Uterus (tissue), 4 donors: ENCODE results near the gene C1QL1. TPM values are rescaled to one million over a fixed set of nuclear protein-coding genes. Genes with fewer than 3 reads are reported as not detected.

ENCODE experiments used
- DNase-seq, 2 donors: peaks; one replicate each; pipeline ENCODE4 v3.0.0-alpha.2; 2019 to 2020
- H3K27ac ChIP-seq, 2 donors: fragments of 200-600 bp; sonication (generic); 1 replicate in 1 of 2; 2 replicates in 1 of 2; pipeline ENCODE4 v1.5.1; 2016 to 2018
- H3K27me3 ChIP-seq, 2 donors: fragments of 200-600 bp; sonication (generic); one replicate each; pipeline ENCODE4 v1.5.1; 2018 to 2019; ENCODE audit warnings: control low read depth in 1 of 2
- H3K36me3 ChIP-seq, 2 donors: fragments of 200-600 bp; sonication (generic); one replicate each; pipeline ENCODE4 v1.5.1; 2019; ENCODE audit warnings: control low read depth in 1 of 2
- H3K4me1 ChIP-seq, 2 donors: fragments of 200-600 bp; sonication (generic); one replicate each; pipeline ENCODE4 v1.5.1; 2018 to 2019; ENCODE audit warnings: control low read depth in 1 of 2
- H3K4me3 ChIP-seq, 2 donors: fragments of 200-600 bp; sonication (generic); 1 replicate in 1 of 2; 2 replicates in 1 of 2; pipeline ENCODE4 v1.5.1; 2018 to 2019; ENCODE audit warnings: mild to moderate bottlenecking in 1 of 2
- H3K9me3 ChIP-seq, 2 donors: fragments of 200-600 bp; sonication (generic); one replicate each; pipeline ENCODE4 v1.5.1; 2019; ENCODE audit warnings: control low read depth in 1 of 2
- POLR2A ChIP-seq, 2 donors: fragments of 450-650 bp; IDR thresholded peaks; one replicate each; pipeline ENCODE4 v1.6.1; 2016; ENCODE audit warnings: antibody characterized with exemption in 2 of 2, mild to moderate bottlenecking in 1 of 2, moderate library complexity in 1 of 2
- intact Hi-C: fragments of 100-400 bp; cut with DNase I; formaldehyde crosslinking; loops from one replicate; pipeline ENCODE4 v1.15.1; 2023; ENCODE audit warnings: low total_unique reads
- total RNA-seq, 4 donors: library from RNA; depleted of rRNA in 3 of 4; stranded (reverse); fragments of >200 nt in 3 of 4; gene quantifications; one replicate each; pipeline versions ENCODE4 v1.1.0 to v1.2.4, GENCODE V29; 2014 to 2023
- TF ChIP-seq, protein P1 (sequence below), 4 experiments: fragments of 200-600 bp in 2 of 4; fragments of 450-650 bp in 2 of 4; sonication (generic) in 2 of 4; IDR thresholded peaks; one replicate each; pipeline ENCODE4 v1.5.1; 2016 to 2019; ENCODE audit warnings: antibody characterized with exemption in 4 of 4, mild to moderate bottlenecking in 2 of 4, moderate library complexity in 1 of 4
- donor health status: DM: yes; HTN: yes; CAD: no.

Gene C1QL1
- total RNA-seq, 4 donors from 2014 or later, result 0.51 to 20.3 (median 3.3) TPM; not detected in 1

DNA sequence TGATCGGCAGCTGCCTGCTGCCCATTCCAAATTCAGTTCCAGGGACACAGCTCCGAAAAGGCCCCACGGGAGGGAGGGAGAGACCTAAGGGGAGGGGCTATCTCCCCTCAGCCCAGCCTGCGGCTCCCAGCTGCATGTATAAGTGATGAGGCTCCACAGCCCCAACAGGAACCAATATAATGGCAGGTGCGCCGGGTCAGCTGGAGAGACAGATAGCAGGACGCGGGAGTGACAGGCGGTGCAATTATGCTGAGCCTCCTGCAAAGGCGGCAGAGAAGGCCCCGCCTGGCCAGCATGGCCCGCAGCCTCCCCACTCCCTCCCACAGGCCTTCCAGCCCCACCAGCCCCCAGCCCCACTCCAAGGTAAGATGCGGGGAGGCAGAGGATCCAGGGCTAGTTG is 8.1 kb upstream of the C1QL1 start:
- H3K27ac ChIP-seq, result no peak overlapping the region
- intact Hi-C loops, result no loop called here
- no peak for DNase-seq
- no peak for TF ChIP-seq POLR2A (IDR thresholded peaks at IDR 0.05)
- TF ChIP-seq, protein P1, sequence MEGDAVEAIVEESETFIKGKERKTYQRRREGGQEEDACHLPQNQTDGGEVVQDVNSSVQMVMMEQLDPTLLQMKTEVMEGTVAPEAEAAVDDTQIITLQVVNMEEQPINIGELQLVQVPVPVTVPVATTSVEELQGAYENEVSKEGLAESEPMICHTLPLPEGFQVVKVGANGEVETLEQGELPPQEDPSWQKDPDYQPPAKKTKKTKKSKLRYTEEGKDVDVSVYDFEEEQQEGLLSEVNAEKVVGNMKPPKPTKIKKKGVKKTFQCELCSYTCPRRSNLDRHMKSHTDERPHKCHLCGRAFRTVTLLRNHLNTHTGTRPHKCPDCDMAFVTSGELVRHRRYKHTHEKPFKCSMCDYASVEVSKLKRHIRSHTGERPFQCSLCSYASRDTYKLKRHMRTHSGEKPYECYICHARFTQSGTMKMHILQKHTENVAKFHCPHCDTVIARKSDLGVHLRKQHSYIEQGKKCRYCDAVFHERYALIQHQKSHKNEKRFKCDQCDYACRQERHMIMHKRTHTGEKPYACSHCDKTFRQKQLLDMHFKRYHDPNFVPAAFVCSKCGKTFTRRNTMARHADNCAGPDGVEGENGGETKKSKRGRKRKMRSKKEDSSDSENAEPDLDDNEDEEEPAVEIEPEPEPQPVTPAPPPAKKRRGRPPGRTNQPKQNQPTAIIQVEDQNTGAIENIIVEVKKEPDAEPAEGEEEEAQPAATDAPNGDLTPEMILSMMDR (IDR thresholded peaks at IDR 0.05), result no peak
- H3K27me3 ChIP-seq, result no peaks in the 10 kb centered on the region
- peaks cover 0 to 9% of the 10 kb centered on the region in 2 donors for H3K4me1 ChIP-seq
- no peak overlapping the region for H3K4me3 ChIP-seq
- H3K9me3 ChIP-seq, result no peaks in the 10 kb centered on the region
- no peaks in the 10 kb centered on the region for H3K36me3 ChIP-seq

DNA sequence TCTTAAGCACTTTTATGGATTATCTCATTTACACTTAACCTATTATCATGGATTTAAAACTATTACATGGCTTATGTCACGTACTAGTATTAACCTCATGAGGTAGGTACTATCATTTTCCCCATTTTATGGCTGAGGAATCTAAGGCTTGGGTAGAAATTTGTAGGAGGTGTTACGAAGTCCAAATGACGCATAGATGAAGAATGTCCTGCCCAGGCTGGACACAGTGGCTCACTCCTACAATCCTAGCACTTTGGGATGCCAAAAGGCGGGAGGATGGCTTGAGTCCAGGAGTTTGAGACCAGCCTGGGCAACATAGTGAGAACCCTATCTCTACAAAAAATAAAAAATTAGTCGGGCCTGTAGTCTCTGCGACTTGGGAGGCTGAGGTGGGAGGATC is 4.8 kb upstream of the C1QL1 start:
- DNase-seq, result no peak
- intact Hi-C loops, result no loop called here
- Histone ChIP-seq H3K27ac (no peak overlapping the region), H3K4me3 (no peak overlapping the region), H3K36me3 (no peaks in the 10 kb centered on the region), H3K4me1 (peaks cover 0 to 14% of the 10 kb centered on the region in 2 donors), H3K27me3 (no peaks in the 10 kb centered on the region), H3K9me3 (no peaks in the 10 kb centered on the region)
- TF ChIP-seq POLR2A (IDR thresholded peaks at IDR 0.05), result no peak
- TF ChIP-seq, protein P1 (IDR thresholded peaks at IDR 0.05), result no peak

DNA sequence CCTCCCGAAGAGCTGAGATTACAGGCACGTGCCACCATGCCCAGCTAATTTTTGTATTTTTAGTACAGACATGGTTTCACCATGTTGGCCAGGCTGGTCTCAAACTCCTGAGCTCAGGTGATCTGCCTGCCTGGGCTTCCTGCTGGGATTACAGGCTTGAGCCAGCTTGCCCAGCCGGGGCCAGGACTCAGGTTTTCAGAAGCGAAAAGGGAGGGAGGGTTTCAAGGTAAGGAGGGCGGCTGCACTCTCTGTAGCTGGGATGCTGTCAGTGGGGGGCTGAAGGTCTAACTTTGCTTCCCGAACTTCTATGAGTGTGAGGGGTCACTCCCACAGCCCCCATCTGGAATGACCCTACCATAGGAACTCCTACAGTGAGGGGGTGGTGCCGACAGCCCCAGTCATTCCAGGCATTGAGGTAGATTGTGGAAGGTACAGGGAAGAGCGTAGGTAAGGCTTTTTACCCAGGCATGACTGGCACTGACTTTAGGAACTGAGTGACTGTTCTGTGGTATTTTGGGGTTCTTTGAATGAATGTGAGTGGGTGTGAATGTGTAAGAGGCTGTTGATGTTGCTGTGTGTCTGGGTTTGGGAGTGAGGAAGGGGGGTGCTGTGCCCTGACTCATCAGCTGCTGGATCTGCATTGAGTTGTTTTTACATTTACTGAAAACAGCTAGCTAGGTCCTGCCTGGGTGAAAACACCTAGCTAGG is 3.8 kb upstream of the C1QL1 start:
- no peak for DNase-seq
- H3K27ac ChIP-seq, result no peak overlapping the region
- no peaks in the 10 kb centered on the region for H3K9me3 ChIP-seq
- H3K4me1 ChIP-seq, result peaks cover 0 to 17% of the 10 kb centered on the region in 2 donors
- TF ChIP-seq, protein P1 (IDR thresholded peaks at IDR 0.05), result no peak
- TF ChIP-seq POLR2A (IDR thresholded peaks at IDR 0.05), result no peak
- H3K27me3 ChIP-seq, result peaks cover 5 to 7% of the 10 kb centered on the region in 2 donors
- intact Hi-C loops, result no loop called here
- H3K4me3 ChIP-seq, result no peak overlapping the region
- H3K36me3 ChIP-seq, result no peaks in the 10 kb centered on the region

DNA sequence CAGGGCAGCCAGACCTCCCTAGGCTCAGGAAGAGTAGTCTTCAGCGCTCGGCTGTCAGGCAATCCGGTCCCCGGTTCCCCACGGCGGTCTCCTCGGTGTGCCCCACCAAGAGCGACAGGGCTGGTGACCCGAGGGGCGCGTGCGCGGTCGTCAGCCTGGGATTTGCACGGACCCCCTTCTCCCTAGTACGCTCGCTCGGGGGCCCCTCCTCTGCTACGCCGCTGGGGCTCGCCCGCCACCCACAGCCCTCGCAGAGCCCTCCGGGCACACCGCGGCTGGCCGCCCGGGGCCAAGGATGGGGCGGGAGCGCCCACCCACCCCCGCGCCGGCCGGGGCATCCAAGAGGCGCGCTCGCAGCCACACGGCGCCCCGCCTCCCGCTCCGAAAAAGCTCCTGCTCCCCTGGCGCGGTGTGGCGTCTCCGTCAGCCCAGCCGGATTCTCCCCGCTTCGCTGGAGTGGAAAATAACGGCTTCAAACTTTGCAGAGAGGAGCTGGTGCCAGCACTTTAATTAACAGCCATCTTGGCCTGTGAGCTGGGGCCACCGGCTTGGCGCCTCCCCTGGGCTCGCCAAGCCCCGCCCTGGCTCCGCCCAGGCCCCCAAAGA is 2.1 kb upstream of the C1QL1 start:
- Histone ChIP-seq H3K9me3 (no peaks in the 10 kb centered on the region), H3K4me3 (peak overlapping the region; percentile 10 to 37), H3K36me3 (no peaks in the 10 kb centered on the region), H3K27ac (peak overlapping the region; percentile 44 to 53), H3K27me3 (peaks cover 19 to 23% of the 10 kb centered on the region in 2 donors), H3K4me1 (peaks cover 0 to 19% of the 10 kb centered on the region in 2 donors)
- TF ChIP-seq POLR2A (IDR thresholded peaks at IDR 0.05), result peak in 1 of 2 donors; percentile 29
- TF ChIP-seq, protein P1 (IDR thresholded peaks at IDR 0.05), result peak in 1 of 4 experiments; percentile 6
- peak; percentile 44 to 58 for DNase-seq
- intact Hi-C loops, result no loop called here

DNA sequence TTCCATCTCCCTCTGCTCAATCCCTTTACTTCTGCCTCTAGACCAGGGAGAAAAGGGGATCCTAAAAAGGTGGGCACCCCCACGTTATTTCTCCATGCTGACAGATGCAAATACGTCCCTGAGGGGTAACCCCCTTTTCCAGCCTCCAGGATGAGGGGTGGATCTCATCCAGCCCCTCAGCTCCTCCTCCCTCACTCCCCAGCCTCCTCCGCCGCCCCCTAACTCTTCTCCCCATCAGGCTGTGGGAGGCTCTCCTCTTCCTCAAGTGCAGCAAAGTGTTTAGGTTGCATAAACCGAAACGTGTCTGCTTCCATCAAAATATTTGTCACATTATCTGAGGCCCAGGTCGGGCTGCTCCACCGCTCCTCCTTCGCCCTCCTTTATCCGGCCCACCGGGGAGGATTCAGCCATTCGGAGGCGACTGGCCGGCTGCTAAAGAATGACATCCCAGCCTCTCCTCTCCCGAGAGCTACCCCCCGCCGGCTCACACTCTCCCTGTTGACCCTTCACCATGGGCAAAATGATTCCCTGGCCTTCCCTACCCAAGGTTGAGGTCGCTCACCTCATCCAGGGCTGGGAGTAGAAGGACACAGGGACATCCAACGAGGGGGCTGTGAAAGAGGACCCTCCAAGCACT is 1.2 kb upstream of the C1QL1 start:
- peaks cover 0 to 19% of the 10 kb centered on the region in 2 donors for H3K4me1 ChIP-seq
- intact Hi-C loops, result no loop called here
- H3K27ac ChIP-seq, result no peak overlapping the region
- peaks cover 19 to 23% of the 10 kb centered on the region in 2 donors for H3K27me3 ChIP-seq
- H3K36me3 ChIP-seq, result no peaks in the 10 kb centered on the region
- TF ChIP-seq, protein P1 (IDR thresholded peaks at IDR 0.05), result no peak
- TF ChIP-seq POLR2A (IDR thresholded peaks at IDR 0.05), result no peak
- no peak for DNase-seq
- no peaks in the 10 kb centered on the region for H3K9me3 ChIP-seq
- H3K4me3 ChIP-seq, result no peak overlapping the region
